ENCODE data around the gene GIT2.

Gene GIT2

GRCh38 chr12:109890620-109891170, 105.5 kb downstream of the GIT2 start:
- H3K4me1 ChIP-seq (ENCODE audit: control insufficient read depth, insufficient read depth, low read length), result peaks cover 13% of the 10 kb centered on the region; the same call in 1 of the 2 replicates

GRCh38 chr12:109888179-109889020, 107.8 kb downstream of the GIT2 start:
- Histone ChIP-seq H3K9me3 (ENCODE audit: control insufficient read depth, insufficient read depth, low read depth, low read length) (no peaks in the 10 kb centered on the region), H3K27me3 (ENCODE audit: control insufficient read depth, insufficient read depth, low read length) (peaks cover 12% of the 10 kb centered on the region; the same call in 1 of the 2 replicates), H3K27ac (ENCODE audit: low read depth, low read length) (no peak overlapping the region), H3K9ac (ENCODE audit: low read length) (no peak overlapping the region), H3K4me3 (ENCODE audit: low read depth, low read length) (no peak overlapping the region), H3K4me1 (ENCODE audit: control insufficient read depth, insufficient read depth, low read length) (peaks cover 5% of the 10 kb centered on the region; the same call in 1 of the 2 replicates), H3K36me3 (ENCODE audit: control insufficient read depth, insufficient read depth, low read length) (no peaks in the 10 kb centered on the region)

More at GRCh38 chr12:109890620-109891170, 105.5 kb downstream of the GIT2 start:
- H3K27ac ChIP-seq (ENCODE audit: low read depth, low read length), result no peak overlapping the region
- no peaks in the 10 kb centered on the region for H3K36me3 ChIP-seq (ENCODE audit: control insufficient read depth, insufficient read depth, low read length)
- H3K9me3 ChIP-seq (ENCODE audit: control insufficient read depth, insufficient read depth, low read depth, low read length), result no peaks in the 10 kb centered on the region
- H3K9ac ChIP-seq (ENCODE audit: low read length), result no peak overlapping the region
- no peak overlapping the region for H3K4me3 ChIP-seq (ENCODE audit: low read depth, low read length)
- H3K27me3 ChIP-seq (ENCODE audit: control insufficient read depth, insufficient read depth, low read length), result peaks cover 15% of the 10 kb centered on the region; the same call in 1 of the 2 replicates

GRCh38 chr12:109885616-109886015, 110.6 kb downstream of the GIT2 start:
- Histone ChIP-seq H3K27ac (ENCODE audit: low read depth, low read length) (no peak overlapping the region), H3K9me3 (ENCODE audit: control insufficient read depth, insufficient read depth, low read depth, low read length) (no peaks in the 10 kb centered on the region), H3K36me3 (ENCODE audit: control insufficient read depth, insufficient read depth, low read length) (no peaks in the 10 kb centered on the region), H3K4me3 (ENCODE audit: low read depth, low read length) (no peak overlapping the region), H3K4me1 (ENCODE audit: control insufficient read depth, insufficient read depth, low read length) (peaks cover 22% of the 10 kb centered on the region), H3K27me3 (ENCODE audit: control insufficient read depth, insufficient read depth, low read length) (no peaks in the 10 kb centered on the region), H3K9ac (ENCODE audit: low read length) (no peak overlapping the region)

- H3K27me3 ChIP-seq (ENCODE audit: control insufficient read depth, insufficient read depth, low read length), result no peaks in the 10 kb centered on the region
- H3K9ac ChIP-seq (ENCODE audit: low read length), result no peak overlapping the region
- H3K27ac ChIP-seq (ENCODE audit: low read depth, low read length), result no peak overlapping the region
- no peaks in the 10 kb centered on the region for H3K36me3 ChIP-seq (ENCODE audit: control insufficient read depth, insufficient read depth, low read length)
- H3K4me1 ChIP-seq (ENCODE audit: control insufficient read depth, insufficient read depth, low read length), result peaks cover 26% of the 10 kb centered on the region
- no peaks in the 10 kb centered on the region for H3K9me3 ChIP-seq (ENCODE audit: control insufficient read depth, insufficient read depth, low read depth, low read length)
- H3K4me3 ChIP-seq (ENCODE audit: low read depth, low read length), result no peak overlapping the region
Measured at GRCh38 chr12:109883461-109883860, 112.7 kb downstream of the GIT2 start.

- Histone ChIP-seq H3K27ac (ENCODE audit: low read depth, low read length) (no peak overlapping the region), H3K9me3 (ENCODE audit: control insufficient read depth, insufficient read depth, low read depth, low read length) (no peaks in the 10 kb centered on the region), H3K27me3 (ENCODE audit: control insufficient read depth, insufficient read depth, low read length) (no peaks in the 10 kb centered on the region), H3K9ac (ENCODE audit: low read length) (peak overlapping the region; percentile 16), H3K4me3 (ENCODE audit: low read depth, low read length) (peak overlapping the region; percentile 58), H3K4me1 (ENCODE audit: control insufficient read depth, insufficient read depth, low read length) (peaks cover 38% of the 10 kb centered on the region), H3K36me3 (ENCODE audit: control insufficient read depth, insufficient read depth, low read length) (no peaks in the 10 kb centered on the region)
Measured at GRCh38 chr12:109881752-109882151, 114.4 kb downstream of the GIT2 start.

- H3K27me3 ChIP-seq (ENCODE audit: control insufficient read depth, insufficient read depth, low read length), result no peaks in the 10 kb centered on the region
- H3K27ac ChIP-seq (ENCODE audit: low read depth, low read length), result peak overlapping the region; percentile 5; the same call in 1 of the 2 replicates
- H3K36me3 ChIP-seq (ENCODE audit: control insufficient read depth, insufficient read depth, low read length), result no peaks in the 10 kb centered on the region
- peak overlapping the region; percentile 58 for H3K4me3 ChIP-seq (ENCODE audit: low read depth, low read length)
- H3K4me1 ChIP-seq (ENCODE audit: control insufficient read depth, insufficient read depth, low read length), result peaks cover 38% of the 10 kb centered on the region
- no peaks in the 10 kb centered on the region for H3K9me3 ChIP-seq (ENCODE audit: control insufficient read depth, insufficient read depth, low read depth, low read length)
- peak overlapping the region; percentile 59 for H3K9ac ChIP-seq (ENCODE audit: low read length)
Measured at GRCh38 chr12:109880938-109881337, 115.2 kb downstream of the GIT2 start.

GRCh38 chr12:109880043-109880931, 115.9 kb downstream of the GIT2 start, which contains the start of gene GLTP:
TSS of gene GLTP (minus strand) at chr12:109880541. CDS start at chr12:109880374, 167 bp downstream.
- Histone ChIP-seq H3K4me3 (ENCODE audit: low read depth, low read length) (peak within 1 kb of the TSS; percentile 96), H3K36me3 (ENCODE audit: control insufficient read depth, insufficient read depth, low read length) (no peaks in the 10 kb centered on the region), H3K27ac (ENCODE audit: low read depth, low read length) (peak within 1 kb of the TSS; percentile 5; the same call in 1 of the 2 replicates), H3K27me3 (ENCODE audit: control insufficient read depth, insufficient read depth, low read length) (no peaks in the 10 kb centered on the region), H3K9me3 (ENCODE audit: control insufficient read depth, insufficient read depth, low read depth, low read length) (no peaks in the 10 kb centered on the region), H3K4me1 (ENCODE audit: control insufficient read depth, insufficient read depth, low read length) (peaks cover 38% of the 10 kb centered on the region), H3K9ac (ENCODE audit: low read length) (peak within 1 kb of the TSS; percentile 81)

Data from HUES6 (cell line).